Measurements from ENCODE around the gene ELOVL7.
"Not testable (repeated sequence)": the region's sequence is repeated elsewhere in the genome, so short reads cannot be mapped to it uniquely, and the experiment has no call there.

ELOVL7 gene

GRCh38 chr5:60843936-60844905, at the start of gene ELOVL7:
TSS of gene ELOVL7 (minus strand) at chr5:60844269. CDS start at chr5:60787397, 56,872 bp downstream.
- DNase-seq = peak; percentile 86
- in situ Hi-C loops (cut with MboI; ENCODE audit: low pct_unique_long_range_greater_than_20kb, low sequenced_read_pairs) = no loop called here

- DNase-seq = no peak
- in situ Hi-C loops (cut with MboI; ENCODE audit: low pct_unique_long_range_greater_than_20kb, low sequenced_read_pairs) = no loop called here
These were observed 49.5 kb upstream of the ELOVL7 start for GRCh38 chr5:60893521-60893920.

GRCh38 chr5:60891667-60892066, 47.6 kb upstream of the ELOVL7 start:
- in situ Hi-C loops (cut with MboI; ENCODE audit: low pct_unique_long_range_greater_than_20kb, low sequenced_read_pairs) = no loop called here
- no peak for DNase-seq

GRCh38 chr5:60888359-60889061, 44.4 kb upstream of the ELOVL7 start:
- DNase-seq = no peak
- in situ Hi-C loops (cut with MboI; ENCODE audit: low pct_unique_long_range_greater_than_20kb, low sequenced_read_pairs) = no loop called here

- DNase-seq = no peak
- in situ Hi-C loops (cut with MboI; ENCODE audit: low pct_unique_long_range_greater_than_20kb, low sequenced_read_pairs) = no loop called here
These were observed 43.7 kb upstream of the ELOVL7 start for GRCh38 chr5:60887746-60888145.

GRCh38 chr5:60887096-60887495, 43.0 kb upstream of the ELOVL7 start:
- DNase-seq = no peak
- in situ Hi-C loops (cut with MboI; ENCODE audit: low pct_unique_long_range_greater_than_20kb, low sequenced_read_pairs) = no loop called here

- in situ Hi-C loops (cut with MboI; ENCODE audit: low pct_unique_long_range_greater_than_20kb, low sequenced_read_pairs) = no loop called here
These were observed 42.1 kb upstream of the ELOVL7 start for GRCh38 chr5:60886158-60886557.

GRCh38 chr5:60883229-60883628, 39.2 kb upstream of the ELOVL7 start:
- peak; percentile 51 for DNase-seq
- in situ Hi-C loops (cut with MboI; ENCODE audit: low pct_unique_long_range_greater_than_20kb, low sequenced_read_pairs) = no loop called here

More at GRCh38 chr5:60886158-60886557, 42.1 kb upstream of the ELOVL7 start:
- DNase-seq = no peak

GRCh38 chr5:60872892-60873291, 28.8 kb upstream of the ELOVL7 start:
- no peak for DNase-seq
- in situ Hi-C loops (cut with MboI; ENCODE audit: low pct_unique_long_range_greater_than_20kb, low sequenced_read_pairs) = no loop called here

GRCh38 chr5:60870857-60871256, 26.8 kb upstream of the ELOVL7 start:
- in situ Hi-C loops (cut with MboI; ENCODE audit: low pct_unique_long_range_greater_than_20kb, low sequenced_read_pairs) = no loop called here
- no peak for DNase-seq

- DNase-seq; in situ Hi-C loops (cut with MboI; ENCODE audit: low pct_unique_long_range_greater_than_20kb, low sequenced_read_pairs): not testable (repeated sequence)
These were observed 16.5 kb upstream of the ELOVL7 start for GRCh38 chr5:60860572-60860971.

GRCh38 chr5:60856066-60856465, 12.0 kb upstream of the ELOVL7 start:
- DNase-seq = no peak
- in situ Hi-C loops (cut with MboI; ENCODE audit: low pct_unique_long_range_greater_than_20kb, low sequenced_read_pairs) = no loop called here

- DNase-seq = no peak
- in situ Hi-C loops (cut with MboI; ENCODE audit: low pct_unique_long_range_greater_than_20kb, low sequenced_read_pairs) = no loop called here
These were observed 8.9 kb upstream of the ELOVL7 start for GRCh38 chr5:60852940-60853339.

GRCh38 chr5:60852317-60852716, 8.2 kb upstream of the ELOVL7 start:
- in situ Hi-C loops (cut with MboI; ENCODE audit: low pct_unique_long_range_greater_than_20kb, low sequenced_read_pairs) = no loop called here
- no peak for DNase-seq

- in situ Hi-C loops (cut with MboI; ENCODE audit: low pct_unique_long_range_greater_than_20kb, low sequenced_read_pairs) = no loop called here
- no peak for DNase-seq
These were observed 7.6 kb upstream of the ELOVL7 start for GRCh38 chr5:60851626-60852025.

GRCh38 chr5:60846298-60846697, 2.2 kb upstream of the ELOVL7 start:
- in situ Hi-C loops (cut with MboI; ENCODE audit: low pct_unique_long_range_greater_than_20kb, low sequenced_read_pairs) = no loop called here
- DNase-seq = no peak

- in situ Hi-C loops (cut with MboI; ENCODE audit: low pct_unique_long_range_greater_than_20kb, low sequenced_read_pairs) = no loop called here
- DNase-seq = peak; percentile 33
These were observed 608 bp downstream of the ELOVL7 start for GRCh38 chr5:60843386-60843935.

GRCh38 chr5:60842871-60843385, 1.1 kb downstream of the ELOVL7 start:
- in situ Hi-C loops (cut with MboI; ENCODE audit: low pct_unique_long_range_greater_than_20kb, low sequenced_read_pairs) = no loop called here

GRCh38 chr5:60841361-60841760, 2.7 kb downstream of the ELOVL7 start:
- in situ Hi-C loops (cut with MboI; ENCODE audit: low pct_unique_long_range_greater_than_20kb, low sequenced_read_pairs) = no loop called here
- no peak for DNase-seq

More at GRCh38 chr5:60842871-60843385, 1.1 kb downstream of the ELOVL7 start:
- peak; percentile 19 for DNase-seq

- in situ Hi-C loops (cut with MboI; ENCODE audit: low pct_unique_long_range_greater_than_20kb, low sequenced_read_pairs) = no loop called here
- DNase-seq = no peak
These were observed 7.9 kb downstream of the ELOVL7 start for GRCh38 chr5:60836131-60836530.

All from KBM-7 (cell line).